Testis (tissue), 3 donors: ENCODE results near the gene HS2ST1. TPM values are rescaled to one million over a fixed set of nuclear protein-coding genes. Genes with fewer than 3 reads are reported as not detected.
"Not testable (repeated sequence)": the region's sequence is repeated elsewhere in the genome, so short reads cannot be mapped to it uniquely, and the experiment has no call there.

Source experiments
- DNase-seq: peaks from one replicate; pipeline ENCODE4 v3.0.0-alpha.2; 2019
- H3K27ac ChIP-seq, 2 donors: fragments of 200-600 bp; sonication (generic); one replicate each; pipeline ENCODE4 v1.5.1; 2019
- H3K27me3 ChIP-seq: fragments of 200-600 bp; sonication (generic); one replicate; pipeline ENCODE4 v1.5.1; 2019
- H3K36me3 ChIP-seq: fragments of 200-600 bp; sonication (generic); one replicate; pipeline ENCODE4 v1.5.1; 2017; ENCODE audit warnings: low read depth; ENCODE audit errors: missing control alignments
- H3K4me1 ChIP-seq: fragments of 200-600 bp; sonication (generic); one replicate; pipeline ENCODE4 v1.5.1; 2019
- H3K4me3 ChIP-seq, 2 donors: fragments of 200-600 bp; sonication (generic); one replicate each; pipeline ENCODE4 v1.5.1; 2017 to 2019
- H3K9me3 ChIP-seq: fragments of 200-600 bp; sonication (generic); one replicate; pipeline ENCODE4 v1.5.1; 2017
- CTCF ChIP-seq, 3 experiments: fragments of 450-650 bp in 2 of 3; fragments of 200-600 bp in 1 of 3; sonication (generic) in 1 of 3; IDR thresholded peaks; one replicate each; pipeline ENCODE4 v1.5.1; 2016 to 2019; ENCODE audit warnings: antibody characterized with exemption in 3 of 3, mild to moderate bottlenecking in 2 of 3, moderate library complexity in 1 of 3
- POLR2A ChIP-seq: fragments of 450-650 bp; IDR thresholded peaks from one replicate; pipeline ENCODE4 v1.6.1; 2017; ENCODE audit warnings: antibody characterized with exemption, mild to moderate bottlenecking, moderate library complexity
- WGBS, 2 donors: methylation state at CpG; one replicate each; pipeline ENCODE4 v1.1.5; 2018; 5-methylcytosine and 5-hydroxymethylcytosine counted together
- intact Hi-C: fragments of 100-400 bp; cut with DNase I; formaldehyde crosslinking; loops from one replicate; pipeline ENCODE4 v1.15.1; 2023; ENCODE audit warnings: low total_unique reads
- polyA plus RNA-seq: library from polyadenylated mRNA; stranded (reverse); fragments of 350-450 nt; fragmentation: Illumina TruSeq; extraction: RNeasy Lipid Tissue Mini Kit (QIAGEN cat#74804); gene quantifications from one replicate; pipeline ENCODE4 v1.2.3, GENCODE V29; 2014; ENCODE audit warnings: low read depth, low replicate concordance; ENCODE audit not compliant: insufficient read depth
- total RNA-seq, 2 donors: library from RNA; depleted of rRNA; stranded (reverse); fragments of >200 nt; gene quantifications; one replicate each; pipeline ENCODE4 v1.2.3, GENCODE V29; 2016

The HS2ST1 gene
- total and polyA plus RNA-seq, 3 donors from 2014 or later = 12.8 to 22.4 (median 21.1) TPM

- no peaks in the 10 kb centered on the region for H3K27me3 ChIP-seq
- no peaks in the 10 kb centered on the region for H3K4me1 ChIP-seq
- H3K36me3 ChIP-seq = no peaks in the 10 kb centered on the region
- no peak overlapping the region for H3K27ac ChIP-seq
- no peak for TF ChIP-seq POLR2A
- TF ChIP-seq CTCF (IDR thresholded peaks at IDR 0.05) = no peak
- H3K4me3 ChIP-seq = no peak overlapping the region
- intact Hi-C loops = no loop called here
- H3K9me3 ChIP-seq = no peaks in the 10 kb centered on the region
- DNase-seq = no peak
Observed at GRCh38 chr1:86998727-86999126, 84.3 kb downstream of the HS2ST1 start.

GRCh38 chr1:87000460-87000859 lies 86.0 kb downstream of the HS2ST1 start:
- H3K36me3 ChIP-seq = no peaks in the 10 kb centered on the region
- intact Hi-C loops = no loop called here
- no peaks in the 10 kb centered on the region for H3K9me3 ChIP-seq
- H3K27ac ChIP-seq = no peak overlapping the region
- TF ChIP-seq POLR2A (no peak), CTCF (IDR thresholded peaks at IDR 0.05) (no peak)
- no peaks in the 10 kb centered on the region for H3K27me3 ChIP-seq
- H3K4me1 ChIP-seq = no peaks in the 10 kb centered on the region
- H3K4me3 ChIP-seq = no peak overlapping the region
- 34 to 91% methylated on average over 2 of the region's 2 CpGs for WGBS, 2 donors
- DNase-seq = no peak

GRCh38 chr1:87004857-87005256 lies 90.4 kb downstream of the HS2ST1 start:
- WGBS, 2 donors = 76 to 83% methylated on average over 1 of the region's 1 CpG
- intact Hi-C loops = no loop called here
- Histone ChIP-seq H3K9me3 (no peaks in the 10 kb centered on the region), H3K36me3 (no peaks in the 10 kb centered on the region), H3K27me3 (no peaks in the 10 kb centered on the region), H3K4me1 (no peaks in the 10 kb centered on the region), H3K4me3 (no peak overlapping the region), H3K27ac (no peak overlapping the region)
- DNase-seq = no peak
- TF ChIP-seq POLR2A = no peak

- no peak for DNase-seq
- 90 to 100% methylated on average over 1 of the region's 1 CpG for WGBS, 2 donors
- intact Hi-C loops = no loop called here
- Histone ChIP-seq H3K27ac (no peak overlapping the region), H3K27me3 (no peaks in the 10 kb centered on the region), H3K9me3 (no peaks in the 10 kb centered on the region), H3K4me3 (no peak overlapping the region), H3K4me1 (no peaks in the 10 kb centered on the region), H3K36me3 (no peaks in the 10 kb centered on the region)
- no peak for TF ChIP-seq CTCF (IDR thresholded peaks at IDR 0.05)
- TF ChIP-seq POLR2A = no peak
Observed at GRCh38 chr1:87007323-87007722, 92.9 kb downstream of the HS2ST1 start.

- H3K4me1 ChIP-seq, H3K27me3 ChIP-seq, H3K36me3 ChIP-seq, DNase-seq, H3K27ac ChIP-seq, H3K9me3 ChIP-seq, H3K4me3 ChIP-seq, intact Hi-C loops: not testable (repeated sequence)
Observed at GRCh38 chr1:87013385-87013784, 99.0 kb downstream of the HS2ST1 start.

GRCh38 chr1:87017998-87018672 lies 103.7 kb downstream of the HS2ST1 start:
- H3K27me3 ChIP-seq = no peaks in the 10 kb centered on the region
- H3K4me3 ChIP-seq = no peak overlapping the region
- whole genome bisulfite sequencing, 2 donors = 61 to 72% methylated on average over 4 of the region's 4 CpGs
- no peaks in the 10 kb centered on the region for H3K4me1 ChIP-seq
- no peak for TF ChIP-seq CTCF (IDR thresholded peaks at IDR 0.05)
- no peak for TF ChIP-seq POLR2A
- no peak overlapping the region for H3K27ac ChIP-seq
- H3K9me3 ChIP-seq = no peaks in the 10 kb centered on the region
- intact Hi-C loops = no loop called here
- no peak for DNase-seq
- no peaks in the 10 kb centered on the region for H3K36me3 ChIP-seq
